ENCODE data around the gene GLI3.

GLI3 gene

DNA sequence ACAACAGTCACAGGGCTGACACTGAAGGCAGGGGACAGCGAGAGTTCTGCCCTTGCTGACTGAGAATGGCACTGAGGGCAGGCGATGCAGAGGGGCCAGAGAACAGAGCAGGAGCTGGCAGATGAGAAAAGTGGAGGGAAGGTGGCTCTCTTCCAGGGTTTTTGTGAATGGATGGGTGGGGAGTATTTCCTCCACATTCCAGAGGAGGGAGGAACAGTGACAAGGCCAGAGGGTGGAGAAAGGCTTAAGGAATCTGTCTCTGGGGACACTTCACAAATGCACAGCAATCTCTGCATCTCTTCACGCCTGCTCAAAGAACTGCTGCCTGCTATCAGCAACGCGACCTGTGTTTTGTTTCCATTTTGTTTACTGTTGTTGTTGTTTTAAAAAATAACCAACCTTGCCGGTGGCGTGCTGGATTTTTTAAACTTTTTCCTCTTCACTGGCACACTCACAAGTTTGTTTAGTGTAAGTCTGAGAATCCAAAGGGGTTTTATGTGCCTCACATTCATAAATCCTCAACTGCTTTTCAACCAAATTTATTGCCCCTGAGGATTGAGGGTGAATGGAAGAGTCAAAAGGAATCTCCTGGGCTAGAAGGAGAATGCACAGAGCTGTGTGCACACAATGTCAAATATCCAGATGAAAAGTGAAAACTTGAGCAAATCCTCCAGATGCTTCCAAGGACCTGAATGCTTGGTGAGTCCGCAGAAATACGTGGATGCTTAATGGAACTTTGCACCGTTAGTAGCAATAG is 129.3 kb downstream of the GLI3 start (continued):
- no peak for TF ChIP-seq HOXD13 (CRISPR knock-in tag; IDR thresholded peaks at IDR 0.05; ENCODE audit: borderline replicate concordance)
- TF ChIP-seq, protein P1, sequence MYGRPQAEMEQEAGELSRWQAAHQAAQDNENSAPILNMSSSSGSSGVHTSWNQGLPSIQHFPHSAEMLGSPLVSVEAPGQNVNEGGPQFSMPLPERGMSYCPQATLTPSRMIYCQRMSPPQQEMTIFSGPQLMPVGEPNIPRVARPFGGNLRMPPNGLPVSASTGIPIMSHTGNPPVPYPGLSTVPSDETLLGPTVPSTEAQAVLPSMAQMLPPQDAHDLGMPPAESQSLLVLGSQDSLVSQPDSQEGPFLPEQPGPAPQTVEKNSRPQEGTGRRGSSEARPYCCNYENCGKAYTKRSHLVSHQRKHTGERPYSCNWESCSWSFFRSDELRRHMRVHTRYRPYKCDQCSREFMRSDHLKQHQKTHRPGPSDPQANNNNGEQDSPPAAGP (tag by site-specific recombination; IDR thresholded peaks at IDR 0.05), result peak; percentile 68; the same call in 1 of the 2 replicates
- TF ChIP-seq ZFP69B (tag by site-specific recombination; IDR thresholded peaks at IDR 0.05), result no peak
- TF ChIP-seq ZNF350 (tag by site-specific recombination; IDR thresholded peaks at IDR 0.05), result no peak
- no peak for TF ChIP-seq ZNF37A (tag by site-specific recombination; IDR thresholded peaks at IDR 0.05)
- no peak for TF ChIP-seq ZNF830 (tag by site-specific recombination; IDR thresholded peaks at IDR 0.05; ENCODE audit: low read depth)
- TF ChIP-seq, protein P2, sequence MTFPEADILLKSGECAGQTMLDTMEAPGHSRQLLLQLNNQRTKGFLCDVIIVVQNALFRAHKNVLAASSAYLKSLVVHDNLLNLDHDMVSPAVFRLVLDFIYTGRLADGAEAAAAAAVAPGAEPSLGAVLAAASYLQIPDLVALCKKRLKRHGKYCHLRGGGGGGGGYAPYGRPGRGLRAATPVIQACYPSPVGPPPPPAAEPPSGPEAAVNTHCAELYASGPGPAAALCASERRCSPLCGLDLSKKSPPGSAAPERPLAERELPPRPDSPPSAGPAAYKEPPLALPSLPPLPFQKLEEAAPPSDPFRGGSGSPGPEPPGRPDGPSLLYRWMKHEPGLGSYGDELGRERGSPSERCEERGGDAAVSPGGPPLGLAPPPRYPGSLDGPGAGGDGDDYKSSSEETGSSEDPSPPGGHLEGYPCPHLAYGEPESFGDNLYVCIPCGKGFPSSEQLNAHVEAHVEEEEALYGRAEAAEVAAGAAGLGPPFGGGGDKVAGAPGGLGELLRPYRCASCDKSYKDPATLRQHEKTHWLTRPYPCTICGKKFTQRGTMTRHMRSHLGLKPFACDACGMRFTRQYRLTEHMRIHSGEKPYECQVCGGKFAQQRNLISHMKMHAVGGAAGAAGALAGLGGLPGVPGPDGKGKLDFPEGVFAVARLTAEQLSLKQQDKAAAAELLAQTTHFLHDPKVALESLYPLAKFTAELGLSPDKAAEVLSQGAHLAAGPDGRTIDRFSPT (tag by site-specific recombination; IDR thresholded peaks at IDR 0.05), result 0 out of 2 replicates have a peak, but pooled peaks have one; percentile 47
- TF ChIP-seq ZNF785 (tag by site-specific recombination; IDR thresholded peaks at IDR 0.05), result no peak
- TF ChIP-seq ZNF621 (tag by site-specific recombination; IDR thresholded peaks at IDR 0.05), result no peak
- TF ChIP-seq ZNF404 (tag by site-specific recombination; IDR thresholded peaks at IDR 0.05), result no peak
- no peak for TF ChIP-seq ZNF433 (tag by site-specific recombination; IDR thresholded peaks at IDR 0.05; ENCODE audit: low read depth)
- no peak for TF ChIP-seq ZNF473 (tag by site-specific recombination; IDR thresholded peaks at IDR 0.05)
- TF ChIP-seq ZNF223 (tag by site-specific recombination; IDR thresholded peaks at IDR 0.05), result no peak
- TF ChIP-seq, protein P3, sequence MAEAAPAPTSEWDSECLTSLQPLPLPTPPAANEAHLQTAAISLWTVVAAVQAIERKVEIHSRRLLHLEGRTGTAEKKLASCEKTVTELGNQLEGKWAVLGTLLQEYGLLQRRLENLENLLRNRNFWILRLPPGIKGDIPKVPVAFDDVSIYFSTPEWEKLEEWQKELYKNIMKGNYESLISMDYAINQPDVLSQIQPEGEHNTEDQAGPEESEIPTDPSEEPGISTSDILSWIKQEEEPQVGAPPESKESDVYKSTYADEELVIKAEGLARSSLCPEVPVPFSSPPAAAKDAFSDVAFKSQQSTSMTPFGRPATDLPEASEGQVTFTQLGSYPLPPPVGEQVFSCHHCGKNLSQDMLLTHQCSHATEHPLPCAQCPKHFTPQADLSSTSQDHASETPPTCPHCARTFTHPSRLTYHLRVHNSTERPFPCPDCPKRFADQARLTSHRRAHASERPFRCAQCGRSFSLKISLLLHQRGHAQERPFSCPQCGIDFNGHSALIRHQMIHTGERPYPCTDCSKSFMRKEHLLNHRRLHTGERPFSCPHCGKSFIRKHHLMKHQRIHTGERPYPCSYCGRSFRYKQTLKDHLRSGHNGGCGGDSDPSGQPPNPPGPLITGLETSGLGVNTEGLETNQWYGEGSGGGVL (tag by site-specific recombination; IDR thresholded peaks at IDR 0.05), result peak; percentile 71
- no peak for TF ChIP-seq ZNF654 (tag by site-specific recombination; IDR thresholded peaks at IDR 0.05; ENCODE audit: low read depth)
- TF ChIP-seq, protein P4, sequence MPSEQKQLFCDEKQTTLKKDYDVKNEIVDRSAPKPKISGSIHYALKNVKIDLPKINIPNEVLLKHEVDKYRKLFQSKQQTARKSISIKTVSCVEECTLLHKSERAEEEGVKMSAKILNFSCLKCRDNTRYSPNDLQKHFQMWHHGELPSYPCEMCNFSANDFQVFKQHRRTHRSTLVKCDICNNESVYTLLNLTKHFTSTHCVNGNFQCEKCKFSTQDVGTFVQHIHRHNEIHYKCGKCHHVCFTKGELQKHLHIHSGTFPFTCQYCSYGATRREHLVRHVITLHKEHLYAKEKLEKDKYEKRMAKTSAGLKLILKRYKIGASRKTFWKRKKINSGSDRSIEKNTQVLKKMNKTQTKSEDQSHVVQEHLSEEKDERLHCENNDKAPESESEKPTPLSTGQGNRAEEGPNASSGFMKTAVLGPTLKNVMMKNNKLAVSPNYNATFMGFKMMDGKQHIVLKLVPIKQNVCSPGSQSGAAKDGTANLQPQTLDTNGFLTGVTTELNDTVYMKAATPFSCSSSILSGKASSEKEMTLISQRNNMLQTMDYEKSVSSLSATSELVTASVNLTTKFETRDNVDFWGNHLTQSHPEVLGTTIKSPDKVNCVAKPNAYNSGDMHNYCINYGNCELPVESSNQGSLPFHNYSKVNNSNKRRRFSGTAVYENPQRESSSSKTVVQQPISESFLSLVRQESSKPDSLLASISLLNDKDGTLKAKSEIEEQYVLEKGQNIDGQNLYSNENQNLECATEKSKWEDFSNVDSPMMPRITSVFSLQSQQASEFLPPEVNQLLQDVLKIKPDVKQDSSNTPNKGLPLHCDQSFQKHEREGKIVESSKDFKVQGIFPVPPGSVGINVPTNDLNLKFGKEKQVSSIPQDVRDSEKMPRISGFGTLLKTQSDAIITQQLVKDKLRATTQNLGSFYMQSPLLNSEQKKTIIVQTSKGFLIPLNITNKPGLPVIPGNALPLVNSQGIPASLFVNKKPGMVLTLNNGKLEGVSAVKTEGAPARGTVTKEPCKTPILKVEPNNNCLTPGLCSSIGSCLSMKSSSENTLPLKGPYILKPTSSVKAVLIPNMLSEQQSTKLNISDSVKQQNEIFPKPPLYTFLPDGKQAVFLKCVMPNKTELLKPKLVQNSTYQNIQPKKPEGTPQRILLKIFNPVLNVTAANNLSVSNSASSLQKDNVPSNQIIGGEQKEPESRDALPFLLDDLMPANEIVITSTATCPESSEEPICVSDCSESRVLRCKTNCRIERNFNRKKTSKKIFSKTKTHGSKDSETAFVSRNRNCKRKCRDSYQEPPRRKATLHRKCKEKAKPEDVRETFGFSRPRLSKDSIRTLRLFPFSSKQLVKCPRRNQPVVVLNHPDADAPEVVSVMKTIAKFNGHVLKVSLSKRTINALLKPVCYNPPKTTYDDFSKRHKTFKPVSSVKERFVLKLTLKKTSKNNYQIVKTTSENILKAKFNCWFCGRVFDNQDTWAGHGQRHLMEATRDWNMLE (tag by site-specific recombination; conservative IDR thresholded peaks at IDR 0.05; ENCODE audit: low read depth), result no peak
- TF ChIP-seq ZNF140 (tag by site-specific recombination; IDR thresholded peaks at IDR 0.05), result no peak
- TF ChIP-seq ZNF837 (tag by site-specific recombination; IDR thresholded peaks at IDR 0.05), result no peak
- TF ChIP-seq, protein P5, sequence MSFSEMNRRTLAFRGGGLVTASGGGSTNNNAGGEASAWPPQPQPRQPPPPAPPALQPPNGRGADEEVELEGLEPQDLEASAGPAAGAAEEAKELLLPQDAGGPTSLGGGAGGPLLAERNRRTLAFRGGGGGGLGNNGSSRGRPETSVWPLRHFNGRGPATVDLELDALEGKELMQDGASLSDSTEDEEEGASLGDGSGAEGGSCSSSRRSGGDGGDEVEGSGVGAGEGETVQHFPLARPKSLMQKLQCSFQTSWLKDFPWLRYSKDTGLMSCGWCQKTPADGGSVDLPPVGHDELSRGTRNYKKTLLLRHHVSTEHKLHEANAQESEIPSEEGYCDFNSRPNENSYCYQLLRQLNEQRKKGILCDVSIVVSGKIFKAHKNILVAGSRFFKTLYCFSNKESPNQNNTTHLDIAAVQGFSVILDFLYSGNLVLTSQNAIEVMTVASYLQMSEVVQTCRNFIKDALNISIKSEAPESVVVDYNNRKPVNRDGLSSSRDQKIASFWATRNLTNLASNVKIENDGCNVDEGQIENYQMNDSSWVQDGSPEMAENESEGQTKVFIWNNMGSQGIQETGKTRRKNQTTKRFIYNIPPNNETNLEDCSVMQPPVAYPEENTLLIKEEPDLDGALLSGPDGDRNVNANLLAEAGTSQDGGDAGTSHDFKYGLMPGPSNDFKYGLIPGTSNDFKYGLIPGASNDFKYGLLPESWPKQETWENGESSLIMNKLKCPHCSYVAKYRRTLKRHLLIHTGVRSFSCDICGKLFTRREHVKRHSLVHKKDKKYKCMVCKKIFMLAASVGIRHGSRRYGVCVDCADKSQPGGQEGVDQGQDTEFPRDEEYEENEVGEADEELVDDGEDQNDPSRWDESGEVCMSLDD (tag by site-specific recombination; IDR thresholded peaks at IDR 0.05), result no peak
- no peak for TF ChIP-seq TRIM28 (IDR thresholded peaks at IDR 0.05; ENCODE audit: borderline replicate concordance, low read length)
- TF ChIP-seq TCF7L2 (IDR thresholded peaks at IDR 0.05; ENCODE audit: borderline replicate concordance, low read depth, low read length), result no peak
- TF ChIP-seq, protein P6, sequence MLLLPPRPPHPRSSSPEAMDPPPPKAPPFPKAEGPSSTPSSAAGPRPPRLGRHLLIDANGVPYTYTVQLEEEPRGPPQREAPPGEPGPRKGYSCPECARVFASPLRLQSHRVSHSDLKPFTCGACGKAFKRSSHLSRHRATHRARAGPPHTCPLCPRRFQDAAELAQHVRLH (tag by site-specific recombination; IDR thresholded peaks at IDR 0.05), result no peak
- no peak for TF ChIP-seq ZNF133 (tag by site-specific recombination; IDR thresholded peaks at IDR 0.05)
- TF ChIP-seq ZNF776 (tag by site-specific recombination; IDR thresholded peaks at IDR 0.05; ENCODE audit: borderline replicate concordance), result no peak
- no peak for TF ChIP-seq ZNF677 (tag by site-specific recombination; IDR thresholded peaks at IDR 0.05)
- TF ChIP-seq ZNF548 (tag by site-specific recombination; IDR thresholded peaks at IDR 0.05), result no peak
- TF ChIP-seq ZNF660 (tag by site-specific recombination; IDR thresholded peaks at IDR 0.05), result no peak
